OCI-LY1 (cell line): Measurements from ENCODE around the gene BRINP1.

Experiments
- H2AFZ ChIP-seq: fragments of 200-600 bp; sonication (generic), shearing (Covaris generic); 2 replicates; pipeline ENCODE4 v1.6.0; 2014; ENCODE audit warnings: antibody characterized with exemption, mild to moderate bottlenecking, low read length
- H3F3A ChIP-seq: fragments of 200-600 bp; sonication (generic), shearing (Covaris generic); 2 replicates; pipeline ENCODE4 v1.6.0; 2014; ENCODE audit warnings: mild to moderate bottlenecking, antibody characterized with exemption, low read length, moderate library complexity; ENCODE audit not compliant: insufficient read depth
- H3K27ac ChIP-seq: fragments of 200-600 bp; sonication (generic); 2 replicates; pipeline ENCODE4 v1.5.1; 2014; ENCODE audit warnings: low read length, mixed run types, mild to moderate bottlenecking, low read depth; ENCODE audit not compliant: poor library complexity, severe bottlenecking
- H3K27me3 ChIP-seq: fragments of 200-600 bp; sonication (generic); 2 replicates; pipeline ENCODE4 v1.6.0; 2014; ENCODE audit warnings: antibody characterized with exemption, mild to moderate bottlenecking, low read length, moderate library complexity; ENCODE audit not compliant: insufficient read depth
- H3K36me3 ChIP-seq: fragments of 200-600 bp; sonication (generic); 2 replicates; pipeline ENCODE4 v1.6.1; 2014; ENCODE audit warnings: mild to moderate bottlenecking, antibody characterized with exemption, low read length, moderate library complexity, mixed read lengths; ENCODE audit not compliant: insufficient read depth
- H3K4me1 ChIP-seq: fragments of 200-600 bp; sonication (generic); 2 replicates; pipeline ENCODE4 v1.5.1; 2014; ENCODE audit warnings: mild to moderate bottlenecking, low read length, moderate library complexity; ENCODE audit not compliant: insufficient read depth, severe bottlenecking
- H3K4me2 ChIP-seq: fragments of 200-600 bp; sonication (generic), shearing (Covaris generic); 2 replicates; pipeline ENCODE4 v1.6.1; 2014; ENCODE audit warnings: low read length
- H3K4me3 ChIP-seq: fragments of 200-600 bp; sonication (generic); 2 replicates; pipeline ENCODE4 v1.5.1; 2014; ENCODE audit warnings: low read length, low read depth, mild to moderate bottlenecking, mixed read lengths; ENCODE audit not compliant: poor library complexity, severe bottlenecking
- H3K79me2 ChIP-seq: fragments of 200-600 bp; shearing (Covaris generic); 2 replicates; pipeline ENCODE4 v1.6.1; 2016; ENCODE audit warnings: mixed run types, low read length, mixed read lengths; ENCODE audit not compliant: insufficient read depth
- H3K9ac ChIP-seq: fragments of 200-600 bp; sonication (generic), shearing (Covaris generic); 2 replicates; pipeline ENCODE4 v1.6.1; 2014; ENCODE audit warnings: mild to moderate bottlenecking, low read length, mixed read lengths
- H3K9me2 ChIP-seq: fragments of 200-600 bp; sonication (generic), shearing (Covaris generic); 2 replicates; pipeline ENCODE4 v1.6.1; 2014; ENCODE audit warnings: low read depth, mild to moderate bottlenecking, low read length, mixed read lengths
- H3K9me3 ChIP-seq: fragments of 200-600 bp; shearing (Covaris generic); 2 replicates; pipeline ENCODE4 v1.6.1; 2014; ENCODE audit warnings: low read length, mixed read lengths
- H4K20me1 ChIP-seq: fragments of 200-600 bp; sonication (generic), shearing (Covaris generic); 2 replicates; pipeline ENCODE4 v1.6.0; 2016; ENCODE audit warnings: mild to moderate bottlenecking, low read length; ENCODE audit not compliant: insufficient read depth
- CTCF ChIP-seq: fragments of 200-600 bp; sonication (generic), shearing (Covaris generic); IDR thresholded peaks from 2 replicates; pipeline ENCODE4 v1.5.1; 2017; ENCODE audit warnings: mild to moderate bottlenecking, antibody characterized with exemption, low read length, moderate library complexity, mixed read lengths
- EZH2 ChIP-seq: fragments of 200-600 bp; sonication (generic), shearing (Covaris generic); IDR thresholded peaks from 2 replicates; pipeline ENCODE4 v1.8.0; 2017; ENCODE audit warnings: borderline replicate concordance, mixed run types, mild to moderate bottlenecking, antibody characterized with exemption, low read length, moderate library complexity, mixed read lengths

Gene BRINP1

DNA sequence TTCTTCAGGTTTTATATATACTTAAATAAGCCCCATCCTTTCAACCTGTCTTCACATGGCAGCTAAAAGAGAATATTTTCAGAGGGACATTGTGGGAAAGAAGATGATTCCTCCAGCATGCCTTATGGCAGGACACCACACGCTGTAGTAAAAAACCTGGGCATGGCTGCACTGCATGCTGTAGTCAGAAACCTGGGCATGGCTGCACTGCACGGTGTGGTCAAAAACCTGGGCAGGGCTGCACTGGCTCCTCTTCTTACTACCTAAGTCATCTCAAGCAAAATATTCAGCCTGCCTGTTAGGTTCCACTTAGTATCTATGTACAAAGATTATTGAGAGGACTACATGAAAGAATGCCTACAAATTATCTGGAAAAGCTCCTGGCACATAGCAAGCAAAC lies 153.6 kb downstream of the BRINP1 start:
- Histone ChIP-seq H3K27ac (no peak overlapping the region), H3K4me1 (no peaks in the 10 kb centered on the region), H3K36me3 (no peaks in the 10 kb centered on the region), H3K4me3 (no peak overlapping the region), H3K79me2 (no peaks in the 10 kb centered on the region), H3K9me2 (no peaks in the 10 kb centered on the region), H3K9ac (no peak overlapping the region), H3K4me2 (no peak overlapping the region), H3K9me3 (no peaks in the 10 kb centered on the region), H4K20me1 (no peaks in the 10 kb centered on the region), H2AFZ (no peak overlapping the region), H3F3A (no peaks in the 10 kb centered on the region), H3K27me3 (no peaks in the 10 kb centered on the region)
- TF ChIP-seq CTCF = no peak

DNA sequence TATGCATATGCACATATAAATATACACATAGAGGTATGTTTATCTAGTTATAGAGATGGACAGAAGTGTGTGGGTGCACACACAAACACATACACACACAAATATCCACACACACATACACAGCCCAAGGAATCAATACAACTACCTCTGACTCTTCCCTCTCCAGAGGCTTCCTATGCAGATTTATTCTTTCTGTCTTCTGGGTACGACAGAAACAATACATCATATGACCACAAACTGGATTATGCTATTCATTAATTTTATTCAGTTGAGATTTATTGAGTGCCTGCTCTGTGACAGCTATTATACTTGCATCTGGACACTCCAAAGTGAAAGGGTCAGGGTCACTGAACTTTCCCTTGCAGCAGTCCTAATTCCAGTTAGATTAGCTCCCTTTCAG lies 155.8 kb downstream of the BRINP1 start:
- Histone ChIP-seq H3K9me3 (no peaks in the 10 kb centered on the region), H3K4me1 (no peaks in the 10 kb centered on the region), H4K20me1 (no peaks in the 10 kb centered on the region), H3K79me2 (no peaks in the 10 kb centered on the region), H3F3A (no peaks in the 10 kb centered on the region), H3K27me3 (no peaks in the 10 kb centered on the region), H3K27ac (no peak overlapping the region), H2AFZ (no peak overlapping the region), H3K9ac (no peak overlapping the region), H3K4me3 (no peak overlapping the region), H3K36me3 (no peaks in the 10 kb centered on the region), H3K4me2 (no peak overlapping the region), H3K9me2 (no peaks in the 10 kb centered on the region)
- TF ChIP-seq CTCF (no peak), EZH2 (no peak)

- Histone ChIP-seq H4K20me1 (no peaks in the 10 kb centered on the region), H3F3A (no peaks in the 10 kb centered on the region), H2AFZ (no peak overlapping the region), H3K27me3 (no peaks in the 10 kb centered on the region), H3K9me2 (no peaks in the 10 kb centered on the region), H3K27ac (no peak overlapping the region), H3K4me3 (no peak overlapping the region), H3K9ac (no peak overlapping the region), H3K4me1 (no peaks in the 10 kb centered on the region), H3K9me3 (no peaks in the 10 kb centered on the region), H3K79me2 (no peaks in the 10 kb centered on the region), H3K36me3 (no peaks in the 10 kb centered on the region), H3K4me2 (no peak overlapping the region)
- TF ChIP-seq CTCF = no peak
- TF ChIP-seq EZH2 = no peak
Measured at GRCh38 chr9:119197893-119198607, 171.2 kb downstream of the BRINP1 start.
